IPS DF 6.9 (cell line): ENCODE measurements around the gene RAP1A.

ENCODE experiments used
- DNase-seq: peaks from one replicate; pipeline ENCODE4 v3.0.0-alpha.2; 2013; ENCODE audit warnings: low read depth, low spot score
- H3K27ac ChIP-seq: one replicate; pipeline ENCODE4 v1.5.1; 2013; ENCODE audit warnings: low read length, control low read depth
- H3K27me3 ChIP-seq: 2 replicates; pipeline ENCODE4 v1.6.1; 2013; ENCODE audit warnings: mild to moderate bottlenecking, low read length; ENCODE audit not compliant: control insufficient read depth, insufficient read depth
- H3K36me3 ChIP-seq: 2 replicates; pipeline ENCODE4 v1.6.1; 2013; ENCODE audit warnings: low read length; ENCODE audit not compliant: control insufficient read depth, insufficient read depth
- H3K4me1 ChIP-seq: 2 replicates; pipeline ENCODE4 v1.6.1; 2013; ENCODE audit warnings: low read length; ENCODE audit not compliant: control insufficient read depth, insufficient read depth
- H3K4me3 ChIP-seq: 2 replicates; pipeline ENCODE4 v1.5.1; 2013; ENCODE audit warnings: mild to moderate bottlenecking, low read length
- H3K9me3 ChIP-seq: 2 replicates; pipeline ENCODE4 v1.6.1; 2013; ENCODE audit warnings: low read length, inconsistent platforms; ENCODE audit not compliant: control insufficient read depth, insufficient read depth
- WGBS: extraction: QIAGEN DNeasy Blood & Tissue Kit; methylation state at CpG from one replicate; pipeline ENCODE4 v1.1.7; 2013; ENCODE audit warnings: mixed read lengths, missing lambda C conversion rate; ENCODE audit not compliant: insufficient read length, insufficient coverage; 5-methylcytosine and 5-hydroxymethylcytosine counted together

RAP1A gene

DNA sequence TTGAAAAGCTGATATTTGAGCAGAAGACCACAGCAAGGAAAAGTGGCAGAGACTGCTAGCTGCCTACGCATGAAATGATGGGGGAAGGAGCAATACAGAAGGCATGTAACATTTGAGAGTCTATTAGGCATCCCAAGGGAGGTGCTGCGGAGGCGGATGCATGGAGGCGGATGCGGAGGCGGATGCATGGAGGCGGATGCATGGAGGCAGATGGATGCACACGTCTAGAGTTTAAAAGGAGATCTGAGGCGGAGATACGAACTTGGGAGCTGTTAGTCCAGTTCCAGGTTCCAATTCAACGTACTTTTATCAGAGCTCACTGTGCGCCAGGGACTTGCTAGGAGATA is 135.4 kb downstream of the RAP1A start:
- no peaks in the 10 kb centered on the region for H3K27me3 ChIP-seq
- no peaks in the 10 kb centered on the region; the same call in 1 of the 2 replicates for H3K36me3 ChIP-seq
- no peak for DNase-seq
- H3K27ac ChIP-seq: no peak overlapping the region
- H3K4me1 ChIP-seq: 0 out of 2 replicates have a peak, but pooled peaks cover 1% of the 10 kb centered on the region
- peak overlapping the region; percentile 96; the same call in 1 of the 2 replicates for H3K4me3 ChIP-seq
- no peaks in the 10 kb centered on the region for H3K9me3 ChIP-seq
- no CpG with 5 or more reads among the region's 12 CpGs for WGBS

DNA sequence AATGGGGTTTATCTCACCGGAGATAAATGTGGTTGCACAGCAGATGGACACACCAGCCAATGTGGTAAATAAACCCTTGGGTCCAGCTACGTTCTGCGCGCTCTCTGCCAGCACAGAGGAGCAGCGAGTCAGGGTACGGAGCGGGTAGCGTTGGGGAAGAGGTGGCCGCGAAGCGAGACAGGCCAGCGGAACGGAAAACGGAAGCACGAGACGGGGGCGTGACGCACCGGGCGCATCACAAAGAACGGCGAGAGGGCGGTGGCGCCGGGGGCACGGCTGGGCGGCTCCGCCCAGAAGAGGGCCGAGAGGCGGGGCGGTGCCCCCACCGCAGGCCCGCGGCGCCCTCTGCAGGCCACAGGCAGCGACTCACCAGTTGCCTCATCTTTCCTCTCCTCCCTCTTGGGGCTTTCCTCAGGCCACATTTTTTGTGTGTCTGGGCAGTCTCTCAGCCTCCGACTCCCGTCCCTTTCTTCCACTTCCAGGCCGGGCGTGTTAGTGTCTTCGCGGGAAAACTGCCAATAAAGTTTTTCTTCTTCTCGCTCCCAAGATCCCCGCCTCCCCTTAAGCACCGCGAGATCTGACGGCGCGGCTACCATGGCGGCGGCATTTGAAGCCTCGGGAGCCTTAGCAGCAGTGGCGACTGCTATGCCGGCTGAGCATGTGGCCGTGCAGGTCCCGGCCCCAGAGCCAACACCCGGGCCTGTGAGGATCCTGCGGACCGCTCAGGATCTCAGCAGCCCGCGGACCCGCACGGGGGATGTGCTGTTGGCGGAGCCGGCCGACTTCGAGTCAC is 135.9 kb downstream of the RAP1A start, which contains the start of gene DDX20:
Gene DDX20, plus strand, starts transcription at position 571 of the 793 bp plus-strand sequence. Its CDS starts 24 bp downstream, at position 595.
- Histone ChIP-seq H3K36me3 (no peaks in the 10 kb centered on the region; the same call in 1 of the 2 replicates), H3K27me3 (no peaks in the 10 kb centered on the region), H3K4me3 (peak within 1 kb of the TSS; percentile 96), H3K4me1 (0 out of 2 replicates have a peak, but pooled peaks cover 1% of the 10 kb centered on the region), H3K27ac (no peak within 1 kb of the TSS), H3K9me3 (no peaks in the 10 kb centered on the region)
- WGBS: no CpG with 5 or more reads among the region's 67 CpGs
- DNase-seq: no peak

DNA sequence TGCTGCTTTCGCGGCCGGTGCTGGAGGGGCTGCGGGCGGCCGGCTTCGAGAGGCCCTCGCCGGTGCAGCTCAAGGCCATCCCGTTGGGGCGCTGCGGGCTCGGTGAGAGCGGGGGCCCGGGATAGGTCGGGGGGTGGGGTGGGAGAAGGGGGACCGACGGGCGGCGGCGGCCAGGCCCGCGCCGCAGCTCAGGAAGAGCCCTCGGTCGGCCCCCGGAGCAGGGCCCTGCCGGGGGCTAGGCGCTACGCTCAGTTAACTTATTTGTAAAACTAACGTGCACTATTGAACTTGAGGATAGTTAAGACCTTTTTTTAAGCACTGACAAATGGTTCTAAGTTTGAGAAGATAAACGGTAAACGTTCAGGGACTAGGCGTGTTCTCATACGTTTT is 136.5 kb downstream of the RAP1A start:
- H3K4me1 ChIP-seq: 0 out of 2 replicates have a peak, but pooled peaks cover 1% of the 10 kb centered on the region
- H3K4me3 ChIP-seq: peak overlapping the region; percentile 96
- no peaks in the 10 kb centered on the region for H3K9me3 ChIP-seq
- no CpG with 5 or more reads among the region's 35 CpGs for WGBS
- no peak overlapping the region for H3K27ac ChIP-seq
- no peaks in the 10 kb centered on the region for H3K27me3 ChIP-seq
- no peak for DNase-seq
- H3K36me3 ChIP-seq: no peaks in the 10 kb centered on the region; the same call in 1 of the 2 replicates

DNA sequence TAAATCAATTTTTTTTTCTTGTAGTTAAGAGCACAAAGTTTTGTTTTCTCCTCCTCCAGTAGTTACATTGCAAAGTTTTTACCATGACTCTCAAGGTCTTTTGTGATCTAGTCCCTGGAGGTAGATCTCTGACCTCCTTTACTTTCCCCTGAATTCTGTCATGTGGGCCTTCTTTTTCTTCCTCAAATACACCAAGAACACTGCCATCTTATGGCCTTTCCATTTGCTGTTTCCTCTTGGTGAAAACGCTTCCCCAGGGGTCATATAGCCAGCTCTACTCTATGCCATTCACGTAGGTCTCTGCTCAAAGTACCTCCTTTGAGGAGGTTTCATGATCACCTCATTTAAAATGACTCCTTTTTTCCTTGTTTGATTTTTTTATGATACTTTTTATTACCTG is 138.8 kb downstream of the RAP1A start:
- DNase-seq: no peak
- Histone ChIP-seq H3K4me3 (no peak overlapping the region), H3K27me3 (no peaks in the 10 kb centered on the region), H3K36me3 (peaks cover 4% of the 10 kb centered on the region; the same call in 1 of the 2 replicates), H3K4me1 (0 out of 2 replicates have a peak, but pooled peaks cover 1% of the 10 kb centered on the region), H3K27ac (no peak overlapping the region), H3K9me3 (no peaks in the 10 kb centered on the region)
- no CpG with 5 or more reads among the region's 2 CpGs for WGBS

DNA sequence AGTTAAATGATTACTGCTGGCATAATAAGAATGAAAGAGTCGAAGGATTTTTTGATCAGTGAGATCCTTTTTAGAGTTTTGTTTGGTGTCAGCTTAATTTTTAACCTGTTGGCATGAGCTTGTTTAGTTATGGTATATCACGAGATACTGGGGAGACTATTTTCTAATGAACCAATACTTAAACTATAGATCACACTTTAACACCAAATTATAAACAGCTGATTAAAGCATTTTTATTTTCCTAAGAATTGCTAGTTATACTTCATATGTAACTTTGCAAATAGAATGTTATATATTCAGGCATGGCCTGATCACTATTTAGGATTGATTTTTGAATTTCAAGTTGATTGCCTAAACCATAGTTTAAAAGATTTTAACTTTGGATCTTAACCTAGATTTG is 142.1 kb downstream of the RAP1A start:
- WGBS: 100% methylated on average over 1 of the region's 2 CpGs
- no peak for DNase-seq
- Histone ChIP-seq H3K27ac (no peak overlapping the region), H3K9me3 (no peaks in the 10 kb centered on the region), H3K27me3 (no peaks in the 10 kb centered on the region), H3K4me3 (no peak overlapping the region), H3K36me3 (peaks cover 14% of the 10 kb centered on the region), H3K4me1 (0 out of 2 replicates have a peak, but pooled peaks cover 1% of the 10 kb centered on the region)

DNA sequence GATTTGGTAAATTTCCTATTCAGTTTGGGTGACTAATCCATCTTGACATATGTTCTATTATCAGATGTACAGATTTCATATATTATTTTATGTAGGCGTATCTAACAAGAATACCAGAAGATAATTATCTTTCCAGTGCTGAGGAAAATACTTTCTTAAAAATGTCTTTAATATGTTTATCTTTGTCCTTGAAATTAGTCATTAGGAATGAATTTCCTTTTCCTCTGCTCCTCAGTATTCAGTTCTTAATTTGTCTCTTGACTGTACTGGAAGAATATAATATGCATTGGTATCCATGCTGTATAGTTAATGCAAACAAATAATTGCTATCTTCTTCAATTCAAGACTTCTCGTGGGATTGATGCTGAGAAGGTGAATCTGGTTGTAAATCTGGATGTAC is 142.7 kb downstream of the RAP1A start:
- Histone ChIP-seq H3K27me3 (no peaks in the 10 kb centered on the region), H3K4me3 (no peak overlapping the region), H3K4me1 (no peaks in the 10 kb centered on the region), H3K36me3 (peaks cover 14% of the 10 kb centered on the region), H3K27ac (no peak overlapping the region), H3K9me3 (no peaks in the 10 kb centered on the region)
- no CpG with 5 or more reads among the region's 2 CpGs for WGBS
- DNase-seq: no peak
